Endothelial cell of umbilical vein (primary cell): ENCODE data around the gene PDZD4.

Experiments used
- FOS ChIP-seq: IDR thresholded peaks from 2 replicates; pipeline ENCODE4 v1.6.1; 2011; ENCODE audit warnings: mild to moderate bottlenecking, low read length, moderate library complexity, borderline replicate concordance; ENCODE audit not compliant: insufficient read depth
- POLR2A ChIP-seq: IDR thresholded peaks from 2 replicates; pipeline ENCODE4 v1.6.1; 2012; ENCODE audit warnings: low read depth, mild to moderate bottlenecking, control low read depth, low read length
- POLR2AphosphoS5 ChIP-seq: IDR thresholded peaks from 2 replicates; pipeline ENCODE4 v1.6.1; 2012; ENCODE audit warnings: low read depth, mild to moderate bottlenecking, control low read depth, low read length, moderate library complexity; ENCODE audit not compliant: insufficient read depth
- TF ChIP-seq, protein P1 (sequence below), 2 donors: IDR thresholded peaks; 1 replicate in 1 of 2; 2 replicates in 1 of 2; pipeline ENCODE4 v1.5.1; 2011; ENCODE audit warnings: low read length in 2 of 2, mild to moderate bottlenecking in 2 of 2, moderate library complexity in 2 of 2, control low read depth in 1 of 2, inconsistent platforms in 1 of 2, low read depth in 1 of 2; ENCODE audit not compliant: insufficient read depth in 1 of 2; ENCODE audit errors: extremely low read depth in 1 of 2

DNA sequence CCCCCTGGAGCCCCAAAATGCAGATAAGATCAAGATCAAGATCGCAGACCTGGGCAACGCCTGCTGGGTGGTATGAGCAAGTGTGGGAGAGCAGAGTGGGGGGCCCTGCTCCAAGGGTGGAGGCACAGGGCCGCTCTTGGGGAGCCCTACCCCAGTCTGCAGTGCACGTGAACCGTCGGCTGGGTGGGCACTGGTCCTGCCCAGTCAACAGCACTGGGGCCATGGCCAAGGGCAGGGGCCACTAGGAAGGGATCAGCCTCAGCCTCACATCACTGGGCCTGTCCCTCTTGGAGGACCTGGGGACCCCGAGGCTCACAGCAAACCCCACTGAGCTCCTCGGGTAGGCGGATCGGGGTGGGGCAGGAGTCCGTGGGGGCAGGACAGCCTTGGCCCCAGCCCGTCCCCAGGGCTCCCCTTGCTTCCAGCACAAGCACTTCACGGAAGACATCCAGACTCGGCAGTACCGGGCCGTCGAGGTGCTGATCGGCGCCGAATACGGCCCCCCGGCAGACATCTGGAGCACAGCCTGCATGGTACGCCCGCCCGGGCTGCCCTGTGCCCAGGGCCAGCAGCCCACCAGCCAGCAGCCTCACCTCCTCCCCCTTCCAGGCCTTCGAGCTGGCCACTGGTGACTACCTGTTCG, 45.9 kb downstream of the PDZD4 start:
- no peak for TF ChIP-seq FOS
- TF ChIP-seq POLR2A: no peak
- TF ChIP-seq POLR2AphosphoS5: no peak
- TF ChIP-seq, protein P1, sequence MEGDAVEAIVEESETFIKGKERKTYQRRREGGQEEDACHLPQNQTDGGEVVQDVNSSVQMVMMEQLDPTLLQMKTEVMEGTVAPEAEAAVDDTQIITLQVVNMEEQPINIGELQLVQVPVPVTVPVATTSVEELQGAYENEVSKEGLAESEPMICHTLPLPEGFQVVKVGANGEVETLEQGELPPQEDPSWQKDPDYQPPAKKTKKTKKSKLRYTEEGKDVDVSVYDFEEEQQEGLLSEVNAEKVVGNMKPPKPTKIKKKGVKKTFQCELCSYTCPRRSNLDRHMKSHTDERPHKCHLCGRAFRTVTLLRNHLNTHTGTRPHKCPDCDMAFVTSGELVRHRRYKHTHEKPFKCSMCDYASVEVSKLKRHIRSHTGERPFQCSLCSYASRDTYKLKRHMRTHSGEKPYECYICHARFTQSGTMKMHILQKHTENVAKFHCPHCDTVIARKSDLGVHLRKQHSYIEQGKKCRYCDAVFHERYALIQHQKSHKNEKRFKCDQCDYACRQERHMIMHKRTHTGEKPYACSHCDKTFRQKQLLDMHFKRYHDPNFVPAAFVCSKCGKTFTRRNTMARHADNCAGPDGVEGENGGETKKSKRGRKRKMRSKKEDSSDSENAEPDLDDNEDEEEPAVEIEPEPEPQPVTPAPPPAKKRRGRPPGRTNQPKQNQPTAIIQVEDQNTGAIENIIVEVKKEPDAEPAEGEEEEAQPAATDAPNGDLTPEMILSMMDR (IDR thresholded peaks at IDR 0.05; ENCODE audit: extremely low read depth in 1 of 2, insufficient read depth in 1 of 2, low read depth in 1 of 2, low read length in 2 of 2): no peak
